Measurements from ENCODE around the gene PRTFDC1. TPM values are rescaled to one million over a fixed set of nuclear protein-coding genes. Genes with fewer than 3 reads are reported as not detected.

The PRTFDC1 gene
- total and polyA plus RNA-seq, 2 of the 13 experiments (the other 11 are each of a cell fraction or from before 2014, with no cell fraction given), result not detected

- TF ChIP-seq CTCF (CRISPR knock-in tag; IDR thresholded peaks at IDR 0.05) (no peak), PHF21A (CRISPR knock-in tag; IDR thresholded peaks at IDR 0.05) (no peak), GZF1 (CRISPR knock-in tag; IDR thresholded peaks at IDR 0.05) (no peak), KIAA2018 (CRISPR knock-in tag; IDR thresholded peaks at IDR 0.05; ENCODE audit: borderline replicate concordance) (no peak)
Measured at GRCh38 chr10:24910574-24910973, 41.8 kb downstream of the PRTFDC1 start (continued).
